Activated T-helper 1 cell treated with anti-CD3 and anti-CD28 coated beads, Interleukin-2, amount 50 U/mL, for 16 hours (primary cell): ENCODE data around the gene TERB1.

ENCODE experiments used
- DNase-seq, 2 donors: peaks; one replicate each; pipeline ENCODE4 v3.0.0-alpha.2; 2020; ENCODE audit warnings: low read depth in 1 of 2, low spot score in 1 of 2

TERB1 gene

DNA sequence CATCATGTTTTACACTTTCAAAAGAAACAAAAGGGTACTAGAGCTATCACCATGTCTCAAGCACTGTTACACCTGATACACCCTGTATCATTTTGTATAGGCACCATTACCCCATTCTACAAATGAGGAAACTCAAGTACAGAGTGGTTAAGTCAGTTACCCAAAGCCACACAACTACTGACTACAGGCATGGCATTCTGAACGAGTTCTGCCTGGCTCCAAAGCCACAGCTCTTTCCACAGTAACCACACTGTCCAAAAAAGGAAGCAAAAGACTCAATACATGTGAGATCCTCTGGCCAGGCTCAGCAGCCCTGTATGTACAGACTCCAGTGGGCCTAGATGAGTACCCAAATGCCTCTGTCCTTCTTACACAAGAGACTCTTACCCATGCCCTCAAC is 54.7 kb downstream of the TERB1 start:
- no peak for DNase-seq

DNA sequence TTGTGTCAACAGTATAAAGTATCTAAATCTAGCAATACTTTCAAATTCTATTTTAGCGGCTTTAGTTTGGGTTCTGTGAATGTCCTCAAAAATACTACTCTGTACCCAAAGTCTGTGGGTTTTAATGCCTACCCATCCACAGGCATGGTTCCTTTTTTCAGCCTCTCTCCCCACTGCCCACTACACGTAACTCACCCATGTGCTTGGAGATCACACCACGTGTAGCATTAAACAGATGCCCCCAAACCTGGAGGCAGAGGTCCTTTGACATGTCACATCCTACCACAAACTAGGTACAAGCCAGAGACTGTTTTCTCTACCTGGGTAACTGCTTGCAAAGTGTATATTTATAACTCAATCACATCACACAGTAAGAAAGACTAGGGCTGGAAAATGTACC is 55.3 kb downstream of the TERB1 start:
- no peak for DNase-seq

DNA sequence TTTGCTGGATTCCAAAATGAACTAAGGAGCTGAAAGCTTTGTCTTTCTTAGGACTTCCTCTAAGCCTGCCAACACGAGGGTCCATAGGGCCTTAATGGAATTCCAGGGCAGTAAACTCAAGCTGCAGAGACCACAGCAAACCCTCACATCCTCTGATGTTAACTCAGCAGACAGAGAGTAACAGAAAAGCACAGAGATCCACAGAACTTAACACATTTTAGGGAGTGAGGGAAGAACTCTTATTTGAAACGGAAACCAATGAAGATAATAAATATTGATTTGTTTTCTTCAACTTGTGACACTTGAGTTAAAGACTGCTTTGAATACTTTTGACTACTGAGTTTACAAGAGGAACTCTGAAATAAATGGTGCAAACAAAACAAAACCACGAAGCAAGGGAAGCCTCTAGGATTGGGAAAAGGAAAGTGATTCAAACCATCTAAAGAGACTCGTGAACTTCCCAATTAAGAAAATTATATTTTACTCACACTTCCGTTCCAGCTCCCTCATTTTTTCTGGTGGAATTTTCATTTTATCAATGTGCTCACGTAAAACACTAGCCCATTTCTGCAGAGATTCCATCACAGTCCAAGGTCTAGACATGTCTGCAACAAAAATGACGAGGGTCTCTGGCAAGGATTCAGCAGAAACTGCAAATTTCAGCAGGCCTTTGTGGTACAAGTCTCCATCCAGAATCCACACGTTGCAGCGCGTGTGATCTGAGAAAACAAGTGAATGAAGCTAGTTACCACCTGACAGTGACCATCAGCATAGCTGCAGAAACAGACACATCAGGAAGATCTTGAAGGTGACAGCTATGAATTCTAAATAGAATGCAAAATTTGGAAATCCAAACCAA is 59.2 kb downstream of the TERB1 start:
- no peak for DNase-seq

DNA sequence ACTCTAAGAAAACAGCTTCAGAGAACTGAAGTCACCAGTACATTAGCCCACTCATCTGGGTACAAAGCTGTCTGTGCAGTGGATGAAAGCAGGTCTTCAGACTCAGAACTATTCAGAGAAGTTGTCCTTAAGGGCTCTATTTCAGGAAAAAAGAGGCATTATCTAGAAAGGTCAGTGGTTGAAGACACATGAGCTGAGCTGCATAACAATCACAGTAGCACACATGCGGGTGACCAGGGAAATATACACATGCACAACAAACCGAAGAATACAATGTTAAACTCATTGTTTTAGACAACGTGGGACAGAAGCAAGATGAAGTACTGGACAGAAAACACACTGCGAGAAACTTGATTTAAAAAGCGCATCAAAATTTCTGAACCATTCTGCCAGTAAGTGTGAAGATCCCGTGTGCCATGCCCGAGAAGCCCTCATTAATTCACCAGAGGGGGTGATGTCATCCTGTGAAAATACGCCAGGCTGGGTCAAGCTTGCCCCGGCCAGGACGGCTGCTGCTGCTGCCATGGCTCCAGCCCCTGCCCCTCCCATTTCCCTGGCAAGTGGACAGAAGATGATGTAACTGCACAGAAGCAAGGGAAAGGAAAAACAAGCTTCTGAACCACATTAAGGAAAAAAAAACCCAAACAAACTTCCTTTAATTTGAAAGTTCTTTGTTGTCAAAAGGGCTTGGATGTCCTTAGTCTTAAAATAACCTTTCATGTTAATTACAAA is 60.0 kb downstream of the TERB1 start:
- no peak for DNase-seq

- DNase-seq = no peak
These were observed 60.9 kb downstream of the TERB1 start for GRCh38 chr16:66740533-66740932.

DNA sequence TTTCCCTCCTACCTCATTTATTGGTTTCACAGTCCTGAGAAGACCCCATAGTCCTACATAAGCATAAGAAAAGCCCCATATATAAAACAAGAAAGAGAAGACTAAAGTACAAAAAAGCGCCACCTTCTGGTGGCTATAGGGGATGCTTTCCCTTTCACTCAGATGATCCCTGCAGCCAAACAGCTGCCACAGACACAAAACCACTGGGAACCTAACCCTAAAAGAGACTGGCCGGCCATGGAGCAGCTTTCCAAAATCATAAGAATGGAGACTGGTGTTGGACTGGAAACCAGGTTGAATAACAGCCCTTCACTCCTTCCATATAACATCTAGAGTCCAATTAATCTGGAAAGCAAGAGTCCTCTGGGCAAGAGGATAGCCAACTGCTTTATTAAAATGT is 61.4 kb downstream of the TERB1 start:
- DNase-seq = no peak

GRCh38 chr16:66735891-66736290 is 65.5 kb downstream of the TERB1 start:
- no peak for DNase-seq

GRCh38 chr16:66731101-66731500 is 70.3 kb downstream of the TERB1 start:
- no peak for DNase-seq

DNA sequence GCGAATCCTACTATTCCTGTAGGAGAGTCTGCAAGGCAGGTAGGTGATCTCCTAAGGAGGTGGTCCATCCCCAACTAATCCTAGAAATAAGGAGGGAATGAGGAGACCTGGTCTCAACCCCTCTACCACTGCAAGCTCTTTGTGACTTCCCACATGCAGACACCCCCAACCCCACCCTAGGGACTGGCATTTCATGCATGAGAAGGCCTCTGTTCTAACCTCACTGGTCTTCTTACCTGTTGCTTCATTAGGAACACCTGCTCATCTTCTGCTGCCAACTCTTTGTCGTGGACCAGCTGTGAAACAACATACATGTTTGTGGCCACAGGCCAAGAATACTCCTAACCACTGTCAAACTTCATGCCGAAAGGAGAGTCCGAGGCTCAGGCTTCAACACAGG is 72.6 kb downstream of the TERB1 start:
- DNase-seq = no peak

- no peak for DNase-seq
These were observed 73.1 kb downstream of the TERB1 start for GRCh38 chr16:66728117-66728787.

DNA sequence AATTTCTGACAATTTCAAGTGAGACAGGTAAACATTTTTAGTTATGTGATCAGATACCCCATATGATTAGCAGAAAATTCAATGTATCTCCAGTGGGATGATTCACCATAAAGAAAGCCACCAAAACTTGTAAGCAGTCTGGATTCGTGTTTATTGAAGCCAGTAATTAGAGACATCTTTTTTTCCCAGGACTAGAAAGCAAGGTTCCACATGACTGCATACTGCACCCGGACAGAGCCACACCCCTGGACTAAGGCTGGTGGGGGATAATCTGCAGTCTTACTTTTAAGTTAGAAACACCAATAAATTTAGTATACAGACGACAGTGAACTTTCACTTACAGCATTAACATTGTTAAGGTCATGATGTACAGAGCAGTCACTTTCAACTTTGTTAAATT is 80.6 kb downstream of the TERB1 start:
- no peak for DNase-seq

DNA sequence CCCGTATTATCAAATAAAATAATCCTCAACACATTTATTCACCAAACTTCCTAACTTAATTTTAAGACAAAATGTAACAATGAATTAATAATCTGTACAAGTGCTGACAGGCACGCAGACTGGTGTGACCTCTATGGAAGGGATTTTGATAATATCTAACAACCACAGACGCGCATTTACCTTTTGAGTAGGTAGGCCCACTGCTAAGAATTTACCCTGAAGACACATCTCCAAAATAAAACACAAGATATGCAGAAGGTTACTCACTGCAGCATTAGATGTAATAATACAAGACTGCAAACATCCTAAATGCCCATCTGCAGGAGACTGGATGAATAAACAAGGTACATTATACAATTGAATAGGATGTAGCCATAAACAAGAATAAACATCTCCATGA is 82.1 kb downstream of the TERB1 start:
- DNase-seq = no peak

GRCh38 chr16:66717776-66718175 is 83.6 kb downstream of the TERB1 start:
- no peak for DNase-seq

DNA sequence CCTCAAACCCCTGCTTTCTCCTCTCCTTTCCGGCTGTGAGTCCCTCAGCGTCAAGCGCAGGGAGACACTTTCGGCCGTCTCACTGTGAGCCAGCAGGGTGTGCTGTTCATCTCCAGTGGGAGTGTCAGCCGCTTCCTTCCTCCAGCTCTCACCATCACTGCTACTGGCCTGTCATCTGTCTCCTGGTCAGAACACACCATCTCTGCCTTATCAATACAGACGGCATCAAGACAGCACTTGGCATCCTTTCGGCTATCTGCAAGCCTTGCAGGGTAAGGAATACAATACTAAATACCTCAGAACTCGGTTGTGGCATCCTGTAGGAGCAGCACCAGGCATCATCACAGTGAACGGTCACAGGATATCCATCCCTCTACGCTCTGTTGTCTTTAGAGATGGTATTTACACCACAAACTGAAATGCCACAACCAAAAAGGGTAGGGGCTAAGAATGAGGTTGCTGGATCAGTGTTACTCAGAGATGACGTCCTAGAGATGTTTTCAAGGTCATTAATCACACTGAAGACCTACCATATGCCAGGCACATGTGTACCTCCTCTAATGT is 84.2 kb downstream of the TERB1 start:
- no peak for DNase-seq

DNA sequence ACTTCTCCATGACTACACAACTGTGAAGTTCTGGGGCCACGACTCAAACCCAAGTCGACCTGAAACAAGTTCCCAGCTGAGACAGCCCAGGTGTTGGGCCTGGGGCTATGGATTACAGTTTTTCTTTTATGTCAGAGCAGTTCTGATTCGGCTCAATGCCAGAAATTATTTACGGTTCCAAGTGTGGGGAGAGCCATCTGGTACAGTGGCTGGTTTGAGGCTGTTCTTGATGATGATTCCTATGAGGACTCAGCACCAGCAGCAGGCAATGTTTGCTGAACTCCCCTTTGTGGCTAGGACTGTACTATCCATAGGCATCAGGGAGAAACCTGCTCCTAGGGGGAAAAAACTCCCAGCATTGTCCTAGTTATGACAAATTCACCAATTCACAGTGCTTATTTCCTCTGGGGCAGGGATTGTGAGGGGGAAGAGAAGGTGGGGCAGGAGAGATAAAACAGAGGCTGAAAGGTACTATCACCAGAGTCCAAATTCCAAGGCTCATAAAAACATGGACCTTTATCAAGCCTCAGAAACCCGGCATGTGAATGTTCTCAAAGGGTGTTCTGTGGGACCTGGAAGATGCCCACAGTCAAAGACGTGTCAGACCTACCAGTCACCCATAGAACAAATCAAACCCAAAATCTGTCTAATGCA is 86.6 kb downstream of the TERB1 start:
- DNase-seq = no peak

DNA sequence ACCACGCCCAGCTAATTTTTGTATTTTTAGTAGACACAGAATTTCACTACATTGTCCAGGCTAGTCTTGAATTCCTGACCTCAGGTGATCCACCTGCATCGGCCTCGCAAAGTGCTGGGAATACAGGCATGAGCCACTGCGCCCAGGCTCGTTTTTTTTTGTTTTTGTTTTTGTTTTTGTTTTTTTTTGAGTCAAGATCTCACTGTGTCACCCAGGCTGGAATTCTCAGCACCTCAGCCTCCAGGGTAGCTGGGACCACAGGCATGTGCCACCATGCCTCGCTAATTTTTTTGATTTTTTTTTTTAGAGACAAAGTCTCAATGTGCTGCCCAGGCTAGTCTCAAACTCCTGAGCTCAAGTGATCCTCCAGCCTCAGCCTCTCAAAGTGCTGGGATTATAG is 87.3 kb downstream of the TERB1 start:
- no peak for DNase-seq

GRCh38 chr16:66713076-66713475 is 88.3 kb downstream of the TERB1 start:
- DNase-seq = no peak

- DNase-seq = no peak
These were observed 88.9 kb downstream of the TERB1 start for GRCh38 chr16:66712512-66712911.

- no peak for DNase-seq
These were observed 89.8 kb downstream of the TERB1 start for GRCh38 chr16:66711581-66711980.

GRCh38 chr16:66706506-66706880 is 94.9 kb downstream of the TERB1 start:
- no peak for DNase-seq

GRCh38 chr16:66705790-66706505 is 95.4 kb downstream of the TERB1 start:
- no peak for DNase-seq
